CD14-positive monocyte (primary cell): ENCODE measurements around the gene CDH4. TPM values are rescaled to one million over a fixed set of nuclear protein-coding genes. Genes with fewer than 3 reads are reported as not detected.

Experiments used
- DNase-seq, 3 donors: peaks; one replicate each; pipeline ENCODE4 v3.0.0-alpha.2; 2011 to 2022
- H2AFZ ChIP-seq: 2 replicates; pipeline ENCODE4 v1.6.0; 2012; ENCODE audit warnings: mild to moderate bottlenecking, low read depth, low read length, inconsistent platforms; ENCODE audit not compliant: insufficient read depth, poor library complexity, severe bottlenecking
- H3K27ac ChIP-seq, 2 donors: 1 replicate in 1 of 2; 2 replicates in 1 of 2; pipeline ENCODE4 v1.5.1; 2012 to 2013; ENCODE audit warnings: low read length in 2 of 2, control low read depth in 1 of 2, inconsistent platforms in 1 of 2, low read depth in 1 of 2, mild to moderate bottlenecking in 1 of 2
- H3K27me3 ChIP-seq, 2 donors: one replicate each; pipeline versions ENCODE4 v1.6.0 to v1.6.1; 2011 to 2013; ENCODE audit warnings: low read length in 2 of 2; ENCODE audit not compliant: control insufficient read depth in 2 of 2, insufficient read depth in 2 of 2
- H3K36me3 ChIP-seq, 2 donors: replicated peaks in 1 of 2; 1 replicate in 1 of 2; 2 replicates in 1 of 2; pipeline versions ENCODE4 v1.5.1 to v1.6.1; 2012 to 2013; ENCODE audit warnings: low read length in 2 of 2, control low read depth in 1 of 2, inconsistent platforms in 1 of 2, mild to moderate bottlenecking in 1 of 2; ENCODE audit not compliant: insufficient read depth in 2 of 2, control insufficient read depth in 1 of 2
- H3K4me1 ChIP-seq, 2 donors: 1 replicate in 1 of 2; 2 replicates in 1 of 2; pipeline versions ENCODE4 v1.5.1 to v1.6.1; 2012 to 2013; ENCODE audit warnings: low read length in 2 of 2, control low read depth in 1 of 2, inconsistent platforms in 1 of 2, mild to moderate bottlenecking in 1 of 2, moderate library complexity in 1 of 2; ENCODE audit not compliant: insufficient read depth in 2 of 2, control insufficient read depth in 1 of 2
- H3K4me2 ChIP-seq: replicated peaks from 2 replicates; pipeline ENCODE3; 2012; ENCODE audit warnings: low read length, moderate library complexity, mild to moderate bottlenecking; ENCODE audit not compliant: poor library complexity, severe bottlenecking; ENCODE audit errors: extremely low read depth
- H3K4me3 ChIP-seq, 3 experiments: fragments of 200-600 bp in 1 of 3; sonication (generic) in 1 of 3; replicated peaks in 1 of 3; 1 replicate in 2 of 3; 2 replicates in 1 of 3; pipeline ENCODE4 v1.5.1; 2011 to 2013; ENCODE audit warnings: low read length in 3 of 3, mild to moderate bottlenecking in 3 of 3, control low read depth in 2 of 3, low read depth in 2 of 3, inconsistent platforms in 1 of 3, moderate library complexity in 1 of 3
- H3K79me2 ChIP-seq: 2 replicates; pipeline ENCODE4 v1.6.0; 2012; ENCODE audit warnings: mild to moderate bottlenecking, control low read depth, inconsistent platforms, low read length, moderate library complexity; ENCODE audit not compliant: insufficient read depth
- H3K9ac ChIP-seq: 2 replicates; pipeline ENCODE4 v1.6.0; 2017; ENCODE audit warnings: low read length, mild to moderate bottlenecking; ENCODE audit not compliant: insufficient read depth, poor library complexity, severe bottlenecking
- H3K9me3 ChIP-seq, 2 donors: replicated peaks in 1 of 2; 1 replicate in 1 of 2; 2 replicates in 1 of 2; pipeline versions ENCODE4 v1.5.1 to v1.6.1; 2012 to 2013; ENCODE audit warnings: low read length in 2 of 2, control low read depth in 1 of 2; ENCODE audit not compliant: control insufficient read depth in 1 of 2, insufficient read depth in 1 of 2
- H4K20me1 ChIP-seq: 2 replicates; pipeline ENCODE4 v1.6.0; 2012; ENCODE audit warnings: mild to moderate bottlenecking, low read length, control low read depth, moderate library complexity; ENCODE audit not compliant: insufficient read depth
- H3K27ac Mint-ChIP-seq, 7 donors: one replicate each; pipeline ENCODE4 v1.8.0; 2020; ENCODE audit warnings: mild to moderate bottlenecking in 7 of 7, mixed read lengths in 7 of 7, moderate library complexity in 6 of 7, inconsistent platforms in 2 of 7
- H3K27me3 Mint-ChIP-seq, 3 donors: one replicate each; pipeline ENCODE4 v1.8.0; 2021 to 2022; ENCODE audit warnings: low read depth in 3 of 3, mild to moderate bottlenecking in 3 of 3, mixed read lengths in 3 of 3, moderate library complexity in 3 of 3, inconsistent platforms in 1 of 3
- H3K36me3 Mint-ChIP-seq, 2 donors: one replicate each; pipeline ENCODE4 v1.8.0; 2020; ENCODE audit warnings: mixed read lengths in 2 of 2, inconsistent platforms in 1 of 2, mild to moderate bottlenecking in 1 of 2
- H3K4me1 Mint-ChIP-seq: one replicate; pipeline ENCODE4 v1.8.0; 2020; ENCODE audit warnings: mild to moderate bottlenecking, mixed read lengths
- H3K4me3 Mint-ChIP-seq, 2 donors: one replicate each; pipeline ENCODE4 v1.8.0; 2020; ENCODE audit warnings: mild to moderate bottlenecking in 2 of 2, mixed read lengths in 2 of 2, moderate library complexity in 1 of 2
- H3K9me3 Mint-ChIP-seq, 7 donors: one replicate each; pipeline ENCODE4 v1.8.0; 2020 to 2022; ENCODE audit warnings: mixed read lengths in 7 of 7, mild to moderate bottlenecking in 6 of 7, moderate library complexity in 6 of 7, inconsistent platforms in 2 of 7
- WGBS: methylation state at CpG from one replicate; pipeline ENCODE4 v1.1.5; 2013; ENCODE audit warnings: missing lambda C conversion rate; ENCODE audit not compliant: insufficient coverage; 5-methylcytosine and 5-hydroxymethylcytosine counted together
- intact Hi-C, 2 donors: fragments of 100-400 bp; cut with micrococcal nuclease; formaldehyde crosslinking; loops; one replicate each; pipeline versions ENCODE4 v1.15.0 to v1.15.1; 2023
- polyA plus RNA-seq, 3 donors: library from polyadenylated mRNA; depleted of rRNA in 1 of 3; unstranded in 2 of 3; stranded (reverse) in 1 of 3; fragments of 300-500 nt in 2 of 3; fragments of >200 nt in 1 of 3; fragmentation: Illumina TruSeq in 2 of 3; gene quantifications; 1 replicate in 2 of 3; 2 replicates in 1 of 3; pipeline ENCODE4 v1.2.3, GENCODE V29; 2012 to 2021
- TF ChIP-seq, protein P1 (sequence below): fragments of 200-600 bp; IDR thresholded peaks from one replicate; pipeline ENCODE4 v1.8.0; 2022; ENCODE audit warnings: antibody characterized with exemption, mild to moderate bottlenecking

Gene CDH4
- polyA plus RNA-seq, 3 donors = not detected

DNA sequence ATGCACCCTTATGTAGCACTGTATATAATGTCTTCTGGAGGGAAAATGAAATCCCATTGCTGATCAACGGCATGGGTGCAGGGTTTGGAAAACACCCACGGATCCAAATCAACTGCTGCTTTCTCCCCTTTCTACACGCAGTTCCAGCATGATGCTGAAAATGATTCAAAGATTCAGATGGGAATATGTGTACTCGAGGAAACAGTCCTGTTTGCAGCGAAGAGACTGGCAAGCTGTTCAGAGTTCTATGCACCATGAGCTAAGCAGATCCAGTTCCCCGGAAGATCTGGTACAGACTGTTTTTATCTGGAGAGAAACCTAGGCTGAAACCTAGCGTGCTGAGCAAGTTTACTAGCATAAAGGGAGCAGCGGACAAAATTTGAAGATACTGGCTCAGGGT lies 47.9 kb upstream of the CDH4 start:
- Mint-ChIP-seq H3K4me3 (no peak overlapping the region), H3K27ac (no peak overlapping the region), H3K4me1 (no peaks in the 10 kb centered on the region), H3K27me3 (peaks cover 2 to 3% (median 2%) of the 10 kb centered on the region in 3 donors), H3K36me3 (no peaks in the 10 kb centered on the region), H3K9me3 (peaks cover 5 to 16% (median 8%) of the 10 kb centered on the region in 7 donors)
- TF ChIP-seq, protein P1, sequence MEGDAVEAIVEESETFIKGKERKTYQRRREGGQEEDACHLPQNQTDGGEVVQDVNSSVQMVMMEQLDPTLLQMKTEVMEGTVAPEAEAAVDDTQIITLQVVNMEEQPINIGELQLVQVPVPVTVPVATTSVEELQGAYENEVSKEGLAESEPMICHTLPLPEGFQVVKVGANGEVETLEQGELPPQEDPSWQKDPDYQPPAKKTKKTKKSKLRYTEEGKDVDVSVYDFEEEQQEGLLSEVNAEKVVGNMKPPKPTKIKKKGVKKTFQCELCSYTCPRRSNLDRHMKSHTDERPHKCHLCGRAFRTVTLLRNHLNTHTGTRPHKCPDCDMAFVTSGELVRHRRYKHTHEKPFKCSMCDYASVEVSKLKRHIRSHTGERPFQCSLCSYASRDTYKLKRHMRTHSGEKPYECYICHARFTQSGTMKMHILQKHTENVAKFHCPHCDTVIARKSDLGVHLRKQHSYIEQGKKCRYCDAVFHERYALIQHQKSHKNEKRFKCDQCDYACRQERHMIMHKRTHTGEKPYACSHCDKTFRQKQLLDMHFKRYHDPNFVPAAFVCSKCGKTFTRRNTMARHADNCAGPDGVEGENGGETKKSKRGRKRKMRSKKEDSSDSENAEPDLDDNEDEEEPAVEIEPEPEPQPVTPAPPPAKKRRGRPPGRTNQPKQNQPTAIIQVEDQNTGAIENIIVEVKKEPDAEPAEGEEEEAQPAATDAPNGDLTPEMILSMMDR = no peak
- Histone ChIP-seq H3K4me3 (no peak overlapping the region), H3K27ac (no peak overlapping the region), H3K36me3 (no peaks in the 10 kb centered on the region), H3K27me3 (no peaks in the 10 kb centered on the region), H3K79me2 (no peaks in the 10 kb centered on the region), H3K4me1 (no peaks in the 10 kb centered on the region), H3K9me3 (peaks cover 0 to 2% of the 10 kb centered on the region in 2 donors), H3K9ac (no peak overlapping the region), H3K4me2 (no peak overlapping the region), H2AFZ (no peak overlapping the region), H4K20me1 (no peaks in the 10 kb centered on the region)
- 91% methylated on average over 6 of the region's 8 CpGs for WGBS
- intact Hi-C loops = no loop called here
- DNase-seq = no peak

DNA sequence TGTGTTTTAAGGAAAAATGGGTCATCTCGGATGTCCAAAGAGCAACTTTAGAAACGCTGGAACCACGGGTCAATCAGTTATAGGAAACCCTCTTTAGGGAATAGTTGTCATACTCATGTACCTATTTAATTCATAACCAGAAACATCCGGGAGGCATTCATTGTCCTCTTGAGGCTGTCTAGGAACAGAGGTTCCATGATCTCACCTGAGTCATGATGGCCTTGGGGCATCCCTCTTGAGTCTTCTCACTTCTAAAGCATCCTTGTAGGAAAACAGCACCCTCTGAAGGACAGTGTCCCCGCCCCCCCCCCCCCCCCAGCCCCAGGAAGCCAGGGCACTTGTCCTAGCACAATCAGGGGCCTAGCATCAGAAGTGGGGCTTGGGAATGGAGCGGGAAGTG lies 46.3 kb upstream of the CDH4 start:
- TF ChIP-seq, protein P1 = no peak
- Mint-ChIP-seq H3K27me3 (peaks cover 1 to 5% (median 2%) of the 10 kb centered on the region in 3 donors), H3K36me3 (no peaks in the 10 kb centered on the region), H3K27ac (no peak overlapping the region), H3K9me3 (peaks cover 5 to 16% (median 8%) of the 10 kb centered on the region in 7 donors), H3K4me1 (no peaks in the 10 kb centered on the region), H3K4me3 (no peak overlapping the region)
- intact Hi-C loops = no loop called here
- Histone ChIP-seq H3K27me3 (no peaks in the 10 kb centered on the region), H3K4me3 (no peak overlapping the region), H3K9me3 (peaks cover 0 to 2% of the 10 kb centered on the region in 2 donors), H3K4me2 (no peak overlapping the region), H3K27ac (no peak overlapping the region), H3K9ac (no peak overlapping the region), H4K20me1 (no peaks in the 10 kb centered on the region), H3K36me3 (no peaks in the 10 kb centered on the region), H3K79me2 (no peaks in the 10 kb centered on the region), H3K4me1 (no peaks in the 10 kb centered on the region), H2AFZ (no peak overlapping the region)
- 60% methylated on average over 2 of the region's 6 CpGs for WGBS
- DNase-seq = no peak
